HG03196 (cell line): ENCODE measurements around the gene CXCR4.

ENCODE experiments used
- ATAC-seq: cut with Tn5 transposase; IDR thresholded peaks from one replicate; pipeline ENCODE4 v1.9.1; 2021; ENCODE audit not compliant: unreplicated experiment

The CXCR4 gene

GRCh38 chr2:136117909-136118818 is at the start of gene CXCR4:
CXCR4 (minus strand) TSS chr2:136118149; CDS start chr2:136118060, 89 bp downstream.
- no peak for ATAC-seq

GRCh38 chr2:136164280-136164776 is 46.4 kb upstream of the CXCR4 start:
- ATAC-seq: no peak

DNA sequence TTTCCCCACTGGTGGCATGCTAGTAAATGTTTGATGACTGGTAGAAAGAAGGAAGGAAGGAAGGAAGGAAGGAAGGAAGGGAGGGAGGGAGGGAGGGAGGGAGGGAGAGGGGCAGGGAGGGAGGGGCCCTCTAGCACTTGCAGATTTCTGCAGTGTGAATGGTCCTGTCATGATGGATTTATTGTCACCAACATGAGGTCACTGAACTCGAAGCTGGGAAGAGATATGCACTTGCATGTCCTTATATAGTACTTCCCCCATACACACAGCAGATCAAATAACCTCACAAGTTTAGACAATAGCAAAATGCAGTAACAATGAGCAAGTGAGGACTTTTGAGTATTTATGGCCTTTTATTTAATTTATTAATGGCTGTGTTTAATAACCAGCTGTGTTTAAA is 44.5 kb upstream of the CXCR4 start:
- no peak for ATAC-seq

GRCh38 chr2:136156411-136156810 is 38.5 kb upstream of the CXCR4 start:
- ATAC-seq: no peak

- ATAC-seq: no peak
Measured at GRCh38 chr2:136154384-136154783, 36.4 kb upstream of the CXCR4 start.

GRCh38 chr2:136151021-136151971 is 33.3 kb upstream of the CXCR4 start:
- ATAC-seq: no peak

DNA sequence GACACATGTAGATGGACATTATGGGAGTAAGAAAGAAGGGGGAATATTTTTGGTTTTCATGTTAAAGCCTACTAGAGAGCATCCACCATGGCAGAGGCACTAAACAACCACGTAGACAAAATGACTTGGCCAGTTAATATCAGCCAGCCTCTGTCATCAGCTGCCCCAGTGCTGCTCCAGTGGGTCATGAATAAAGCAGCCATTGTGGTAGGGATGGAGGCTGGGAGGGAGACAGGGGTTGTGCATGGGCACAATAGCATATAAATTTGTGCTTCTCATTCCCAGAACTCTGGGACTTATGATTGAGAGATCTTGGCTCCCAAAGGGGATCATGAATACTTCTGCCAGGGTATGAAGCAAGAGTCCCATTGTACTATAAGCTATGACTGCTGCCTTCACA is 31.1 kb upstream of the CXCR4 start:
- no peak for ATAC-seq

DNA sequence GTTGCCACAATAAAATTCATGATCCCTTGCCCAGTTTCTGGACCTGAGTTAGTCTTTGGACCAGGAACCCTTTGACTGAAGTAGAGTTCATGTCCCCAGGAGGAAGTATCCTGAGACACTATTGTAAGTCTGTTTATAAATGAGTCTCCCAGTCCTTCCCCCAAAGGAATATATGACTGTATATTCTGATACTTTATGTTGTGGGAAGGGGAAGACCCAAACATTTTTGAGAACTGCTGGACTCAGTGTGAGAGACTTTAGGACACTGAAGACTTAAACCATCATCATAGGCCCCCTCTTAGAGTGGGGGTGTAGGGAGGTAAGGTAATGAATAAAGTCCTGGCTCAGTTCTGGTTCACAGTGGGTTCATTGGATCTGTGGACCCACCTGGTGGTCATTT is 28.6 kb upstream of the CXCR4 start:
- no peak for ATAC-seq

DNA sequence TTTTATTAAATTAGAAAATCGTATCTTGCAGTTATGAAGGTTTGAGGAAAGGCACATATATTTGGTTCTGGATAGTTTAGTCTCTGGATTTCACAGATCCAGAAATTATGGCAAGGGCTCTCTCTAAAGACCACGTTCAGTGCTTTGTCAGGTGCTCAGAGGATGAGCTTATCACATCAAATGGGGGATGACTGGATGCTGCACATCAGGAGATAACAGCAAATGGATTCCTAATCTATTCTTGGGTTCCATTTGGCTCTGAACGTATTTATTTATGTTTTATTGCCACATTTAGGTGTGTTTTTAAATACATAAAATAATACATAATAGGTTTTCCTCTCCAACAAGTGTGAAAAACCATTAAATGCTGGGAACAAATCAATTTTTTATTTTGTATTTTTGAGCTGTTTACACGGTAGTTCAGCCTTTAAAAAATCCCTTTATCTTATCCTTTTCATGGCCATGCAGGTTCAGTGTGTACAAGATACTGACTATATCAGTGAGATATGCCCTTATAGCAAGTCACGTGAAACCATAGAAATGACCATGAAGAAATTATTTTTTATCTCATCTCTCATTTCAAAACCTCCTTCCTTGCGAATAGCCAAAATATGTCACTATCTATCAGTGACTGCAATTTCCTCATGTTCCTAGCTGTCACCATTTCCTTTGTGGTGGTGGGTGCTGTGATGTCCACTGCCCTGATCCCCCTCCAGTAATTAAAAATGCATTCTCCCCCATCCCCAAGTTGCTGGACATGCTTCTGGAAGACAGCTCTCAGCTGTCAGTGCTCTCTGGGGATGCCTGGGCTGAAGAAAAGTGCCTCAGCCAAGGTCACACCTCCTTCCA is 25.9 kb upstream of the CXCR4 start:
- ATAC-seq: no peak

- ATAC-seq: no peak
Measured at GRCh38 chr2:136141510-136142149, 23.7 kb upstream of the CXCR4 start.

DNA sequence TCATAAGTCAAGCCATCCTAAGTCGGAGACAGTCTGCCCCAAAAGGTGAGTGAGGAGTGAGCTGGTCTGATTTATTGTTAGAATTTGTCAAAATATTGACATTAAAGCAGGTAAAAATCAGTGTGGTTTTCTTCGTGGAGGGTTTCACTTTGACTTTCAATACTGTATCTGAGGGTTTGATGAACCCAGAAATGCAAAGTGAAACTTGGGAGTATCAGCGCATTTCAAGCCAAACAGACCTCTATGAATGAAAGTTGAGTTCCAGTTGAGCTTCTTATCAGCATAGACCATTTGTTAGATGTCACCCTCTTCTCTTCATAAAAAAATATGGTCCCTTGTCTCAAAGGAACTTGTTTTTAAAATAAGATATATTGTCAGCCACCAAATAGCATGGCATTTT is 21.7 kb upstream of the CXCR4 start:
- ATAC-seq: peak; percentile 41

- ATAC-seq: no peak
Measured at GRCh38 chr2:136137982-136138381, 20.0 kb upstream of the CXCR4 start.

- no peak for ATAC-seq
Measured at GRCh38 chr2:136136931-136137330, 19.0 kb upstream of the CXCR4 start.

- peak; percentile 36 for ATAC-seq
Measured at GRCh38 chr2:136135921-136136906, 18.3 kb upstream of the CXCR4 start.

- no peak for ATAC-seq
Measured at GRCh38 chr2:136135462-136135861, 17.5 kb upstream of the CXCR4 start.

DNA sequence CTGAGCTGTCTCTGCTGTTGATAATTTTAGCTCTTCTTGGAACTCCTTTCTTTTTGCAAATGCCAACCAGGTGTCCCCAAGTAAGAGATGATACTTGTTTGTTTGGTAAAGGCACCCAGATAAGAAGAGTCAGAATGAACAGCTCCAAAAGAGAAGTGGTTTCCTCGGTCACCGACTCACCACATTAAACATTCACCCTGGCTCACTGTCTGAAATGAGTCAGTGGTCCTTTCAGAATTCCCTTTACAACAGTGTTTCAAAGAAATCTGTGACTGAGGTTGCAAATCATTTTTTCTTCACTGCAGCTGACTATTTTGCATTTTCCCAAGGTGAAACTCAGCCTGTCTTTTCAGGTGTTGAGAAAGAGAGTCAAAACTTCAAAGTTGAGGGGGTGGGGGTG is 16.2 kb upstream of the CXCR4 start:
- no peak for ATAC-seq

- no peak for ATAC-seq
Measured at GRCh38 chr2:136133586-136133985, 15.6 kb upstream of the CXCR4 start.

GRCh38 chr2:136133176-136133575 is 15.2 kb upstream of the CXCR4 start:
- no peak for ATAC-seq

GRCh38 chr2:136132825-136133155 is 14.8 kb upstream of the CXCR4 start:
- no peak for ATAC-seq
